HepG2 (cell line): ENCODE measurements around the gene ACBD3. TPM values are rescaled to one million over a fixed set of nuclear protein-coding genes. Genes with fewer than 3 reads are reported as not detected.

ENCODE experiments used
- BORCS8-MEF2B ChIP-seq: sonication (generic); formaldehyde crosslinking; IDR thresholded peaks from 2 replicates; pipeline ENCODE4 v1.8.0; 2022; ENCODE audit warnings: mild to moderate bottlenecking, missing genetic modification reagents
- CHD2 ChIP-seq: IDR thresholded peaks from 2 replicates; pipeline ENCODE4 v1.6.1; 2011; ENCODE audit warnings: low read depth, low read length, improper control_type of control experiment
- CHD4 ChIP-seq: fragments of 200-600 bp; sonication (generic); IDR thresholded peaks from 2 replicates; pipeline ENCODE4 v1.7.0; 2017; ENCODE audit warnings: mild to moderate bottlenecking, low read length, borderline replicate concordance
- HOXA9 ChIP-seq: sonication (generic); formaldehyde crosslinking; IDR thresholded peaks from 2 replicates; pipeline ENCODE4 v1.8.1; 2022; ENCODE audit warnings: missing genetic modification reagents, mild to moderate bottlenecking, moderate library complexity, borderline replicate concordance
- KLF16 ChIP-seq, 2 experiments: sonication (generic) in 1 of 2; formaldehyde crosslinking in 1 of 2; IDR thresholded peaks; 2 replicates each; pipeline versions ENCODE4 v1.6.1 to v1.8.0; 2016 to 2023; ENCODE audit warnings: missing genetic modification reagents in 2 of 2, missing compliant biosample characterization in 1 of 2
- NPAS2 ChIP-seq: sonication (generic); formaldehyde crosslinking; IDR thresholded peaks from 2 replicates; pipeline ENCODE4 v1.8.0; 2022; ENCODE audit warnings: mild to moderate bottlenecking, missing genetic modification reagents, borderline replicate concordance
- PAWR ChIP-seq: sonication (generic); formaldehyde crosslinking; IDR thresholded peaks from 2 replicates; pipeline ENCODE4 v1.4.0; 2020; ENCODE audit warnings: missing genetic modification reagents, mild to moderate bottlenecking, borderline replicate concordance
- RFX1 ChIP-seq: fragments of 450-650 bp; IDR thresholded peaks from 2 replicates; pipeline ENCODE4 v1.6.1; 2017
- SAP130 ChIP-seq: IDR thresholded peaks from 2 replicates; pipeline ENCODE4 v1.6.1; 2016; ENCODE audit warnings: low read depth
- SETDB1 ChIP-seq: sonication (generic); formaldehyde crosslinking; IDR thresholded peaks from 2 replicates; pipeline ENCODE4 v1.5.1; 2020; ENCODE audit warnings: missing genetic modification reagents, mild to moderate bottlenecking, borderline replicate concordance
- SMAD1 ChIP-seq: sonication (generic); formaldehyde crosslinking; IDR thresholded peaks from 2 replicates; pipeline ENCODE4 v1.4.0; 2020; ENCODE audit warnings: missing genetic modification reagents, low read depth, mild to moderate bottlenecking, borderline replicate concordance
- TRIM24 ChIP-seq: sonication (generic); formaldehyde crosslinking; IDR thresholded peaks from 2 replicates; pipeline ENCODE4 v1.8.0; 2022; ENCODE audit warnings: mild to moderate bottlenecking, missing genetic modification reagents
- ZMAT5 ChIP-seq: sonication (generic); formaldehyde crosslinking; IDR thresholded peaks from 2 replicates; pipeline ENCODE4 v1.5.0; 2020; ENCODE audit warnings: mild to moderate bottlenecking, low read depth, missing genetic modification reagents, borderline replicate concordance
- ZMYM2 ChIP-seq: sonication (generic); formaldehyde crosslinking; IDR thresholded peaks from 2 replicates; pipeline ENCODE4 v1.8.0; 2022; ENCODE audit warnings: mild to moderate bottlenecking, missing genetic modification reagents
- ZNF317 ChIP-seq: sonication (generic); formaldehyde crosslinking; IDR thresholded peaks from 2 replicates; pipeline ENCODE4 v1.5.0; 2020; ENCODE audit warnings: mild to moderate bottlenecking, missing genetic modification reagents
- ZNF333 ChIP-seq: sonication (generic); formaldehyde crosslinking; IDR thresholded peaks from 2 replicates; pipeline ENCODE4 v1.4.0; 2020; ENCODE audit warnings: mild to moderate bottlenecking, missing genetic modification reagents, borderline replicate concordance
- ZNF557 ChIP-seq: sonication (generic); formaldehyde crosslinking; IDR thresholded peaks from 2 replicates; pipeline ENCODE4 v1.4.0; 2020; ENCODE audit warnings: missing genetic modification reagents
- ZNF703 ChIP-seq: sonication (generic); formaldehyde crosslinking; IDR thresholded peaks from 2 replicates; pipeline ENCODE4 v1.5.1; 2020; ENCODE audit warnings: missing genetic modification reagents, mild to moderate bottlenecking, moderate library complexity, borderline replicate concordance
- ZNF709 ChIP-seq: sonication (generic); formaldehyde crosslinking; IDR thresholded peaks from 2 replicates; pipeline ENCODE4 v1.5.0; 2020; ENCODE audit warnings: mild to moderate bottlenecking, missing genetic modification reagents
- ZSCAN30 ChIP-seq: sonication (generic); formaldehyde crosslinking; IDR thresholded peaks from 2 replicates; pipeline ENCODE4 v1.5.0; 2020; ENCODE audit warnings: mild to moderate bottlenecking, missing genetic modification reagents
- polyA plus RNA-seq, 8 experiments: library from polyadenylated mRNA; depleted of rRNA in 3 of 8; stranded (reverse) in 7 of 8; unstranded in 1 of 8; fragments of >200 nt; fragmentation: Illumina TruSeq in 4 of 8; extraction: Trizol in 4 of 8; gene quantifications; 2 replicates each; pipeline versions ENCODE4 v1.2.1 to v1.2.3, GENCODE V29; 2011 to 2016; ENCODE audit warnings: low read depth in 4 of 8, missing spikeins in 1 of 8, mixed read lengths in 1 of 8; ENCODE audit not compliant: insufficient read depth in 1 of 8
- total RNA-seq, 5 experiments: library from RNA; depleted of rRNA; stranded (reverse); fragments of >200 nt; fragmentation: Illumina TruSeq; extraction: Trizol; gene quantifications; 2 replicates each; pipeline ENCODE4 v1.2.3, GENCODE V29; 2016; ENCODE audit warnings: low read depth in 1 of 5
- TF ChIP-seq, protein P1 (sequence below): sonication (generic); formaldehyde crosslinking; IDR thresholded peaks from 2 replicates; pipeline ENCODE4 v1.4.0; 2020; ENCODE audit warnings: missing genetic modification reagents, borderline replicate concordance
- TF ChIP-seq, protein P2 (sequence below), 2 experiments: sonication (generic) in 1 of 2; formaldehyde crosslinking in 1 of 2; IDR thresholded peaks; 2 replicates each; pipeline versions ENCODE4 v1.4.0 to v1.6.1; 2018 to 2020; ENCODE audit warnings: missing genetic modification reagents in 2 of 2, borderline replicate concordance in 1 of 2, low read depth in 1 of 2, mild to moderate bottlenecking in 1 of 2, missing biosample characterization in 1 of 2
- TF ChIP-seq, protein P3 (sequence below): sonication (generic); formaldehyde crosslinking; IDR thresholded peaks from 2 replicates; pipeline ENCODE4 v1.9.0; 2021; ENCODE audit warnings: missing genetic modification reagents, borderline replicate concordance

Gene ACBD3
- total and polyA plus RNA-seq, 2 of the 13 experiments (the other 11 are each of a cell fraction or from before 2014, with no cell fraction given) = 24.3 to 39.3 TPM

- TF ChIP-seq KLF16 (CRISPR knock-in tag; IDR thresholded peaks at IDR 0.05) = peak in 1 of 2 experiments; percentile 87; a peak in 2 of 4 replicates
- TF ChIP-seq, protein P1, sequence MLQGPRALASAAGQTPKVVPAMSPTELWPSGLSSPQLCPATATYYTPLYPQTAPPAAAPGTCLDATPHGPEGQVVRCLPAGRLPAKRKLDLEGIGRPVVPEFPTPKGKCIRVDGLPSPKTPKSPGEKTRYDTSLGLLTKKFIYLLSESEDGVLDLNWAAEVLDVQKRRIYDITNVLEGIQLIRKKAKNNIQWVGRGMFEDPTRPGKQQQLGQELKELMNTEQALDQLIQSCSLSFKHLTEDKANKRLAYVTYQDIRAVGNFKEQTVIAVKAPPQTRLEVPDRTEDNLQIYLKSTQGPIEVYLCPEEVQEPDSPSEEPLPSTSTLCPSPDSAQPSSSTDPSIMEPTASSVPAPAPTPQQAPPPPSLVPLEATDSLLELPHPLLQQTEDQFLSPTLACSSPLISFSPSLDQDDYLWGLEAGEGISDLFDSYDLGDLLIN (CRISPR knock-in tag) = no peak
- TF ChIP-seq ZNF703 = 0 out of 2 replicates have a peak, but pooled peaks have one; percentile 32
- TF ChIP-seq, protein P2, sequence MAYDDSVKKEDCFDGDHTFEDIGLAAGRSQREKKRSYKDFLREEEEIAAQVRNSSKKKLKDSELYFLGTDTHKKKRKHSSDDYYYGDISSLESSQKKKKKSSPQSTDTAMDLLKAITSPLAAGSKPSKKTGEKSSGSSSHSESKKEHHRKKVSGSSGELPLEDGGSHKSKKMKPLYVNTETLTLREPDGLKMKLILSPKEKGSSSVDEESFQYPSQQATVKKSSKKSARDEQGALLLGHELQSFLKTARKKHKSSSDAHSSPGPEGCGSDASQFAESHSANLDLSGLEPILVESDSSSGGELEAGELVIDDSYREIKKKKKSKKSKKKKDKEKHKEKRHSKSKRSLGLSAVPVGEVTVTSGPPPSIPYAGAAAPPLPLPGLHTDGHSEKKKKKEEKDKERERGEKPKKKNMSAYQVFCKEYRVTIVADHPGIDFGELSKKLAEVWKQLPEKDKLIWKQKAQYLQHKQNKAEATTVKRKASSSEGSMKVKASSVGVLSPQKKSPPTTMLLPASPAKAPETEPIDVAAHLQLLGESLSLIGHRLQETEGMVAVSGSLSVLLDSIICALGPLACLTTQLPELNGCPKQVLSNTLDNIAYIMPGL (CRISPR knock-in tag; IDR thresholded peaks at IDR 0.05; ENCODE audit: borderline replicate concordance in 1 of 2, low read depth in 1 of 2) = peak; percentile 89 to 91
- no peak for TF ChIP-seq NPAS2 (CRISPR knock-in tag)
- TF ChIP-seq ZNF557 (CRISPR knock-in tag) = no peak
- peak; percentile 94 for TF ChIP-seq SAP130 (CRISPR knock-in tag)
- no peak for TF ChIP-seq ZMYM2 (CRISPR knock-in tag)
- TF ChIP-seq CHD2 = peak; percentile 39; the same call in 1 of the 2 replicates
- TF ChIP-seq ZSCAN30 (CRISPR knock-in tag) = no peak
- peak; percentile 81; the same call in 1 of the 2 replicates for TF ChIP-seq ZNF317 (CRISPR knock-in tag)
- no peak for TF ChIP-seq PAWR (CRISPR knock-in tag)
- no peak for TF ChIP-seq TRIM24
- TF ChIP-seq ZMAT5 (CRISPR knock-in tag) = no peak
- no peak for TF ChIP-seq SETDB1 (CRISPR knock-in tag)
- TF ChIP-seq RFX1 = no peak
- TF ChIP-seq BORCS8-MEF2B (CRISPR knock-in tag) = no peak; the same call in 1 of the 2 replicates
- TF ChIP-seq ZNF333 = no peak
- 0 out of 2 replicates have a peak, but pooled peaks have one; percentile 45 for TF ChIP-seq CHD4
- TF ChIP-seq SMAD1 (CRISPR knock-in tag) = peak; percentile 84; the same call in 1 of the 2 replicates
- no peak for TF ChIP-seq HOXA9
- no peak for TF ChIP-seq ZNF709 (CRISPR knock-in tag)
- TF ChIP-seq, protein P3, sequence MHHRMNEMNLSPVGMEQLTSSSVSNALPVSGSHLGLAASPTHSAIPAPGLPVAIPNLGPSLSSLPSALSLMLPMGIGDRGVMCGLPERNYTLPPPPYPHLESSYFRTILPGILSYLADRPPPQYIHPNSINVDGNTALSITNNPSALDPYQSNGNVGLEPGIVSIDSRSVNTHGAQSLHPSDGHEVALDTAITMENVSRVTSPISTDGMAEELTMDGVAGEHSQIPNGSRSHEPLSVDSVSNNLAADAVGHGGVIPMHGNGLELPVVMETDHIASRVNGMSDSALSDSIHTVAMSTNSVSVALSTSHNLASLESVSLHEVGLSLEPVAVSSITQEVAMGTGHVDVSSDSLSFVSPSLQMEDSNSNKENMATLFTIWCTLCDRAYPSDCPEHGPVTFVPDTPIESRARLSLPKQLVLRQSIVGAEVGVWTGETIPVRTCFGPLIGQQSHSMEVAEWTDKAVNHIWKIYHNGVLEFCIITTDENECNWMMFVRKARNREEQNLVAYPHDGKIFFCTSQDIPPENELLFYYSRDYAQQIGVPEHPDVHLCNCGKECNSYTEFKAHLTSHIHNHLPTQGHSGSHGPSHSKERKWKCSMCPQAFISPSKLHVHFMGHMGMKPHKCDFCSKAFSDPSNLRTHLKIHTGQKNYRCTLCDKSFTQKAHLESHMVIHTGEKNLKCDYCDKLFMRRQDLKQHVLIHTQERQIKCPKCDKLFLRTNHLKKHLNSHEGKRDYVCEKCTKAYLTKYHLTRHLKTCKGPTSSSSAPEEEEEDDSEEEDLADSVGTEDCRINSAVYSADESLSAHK (CRISPR knock-in tag) = no peak
Measured at GRCh38 chr1:226186124-226187018, at the start of gene ACBD3 (continued).
